OCI-LY3 (cell line): ENCODE data around the gene GFM1.

Experiments used
- H2AFZ ChIP-seq: fragments of 200-600, 300-600 bp; shearing (Covaris generic); 2 replicates; pipeline ENCODE4 v1.6.0; 2014; ENCODE audit warnings: antibody characterized with exemption, low read depth, low read length
- H3K27ac ChIP-seq: fragments of 200-600, 300-600 bp; sonication (generic); 2 replicates; pipeline ENCODE4 v1.5.1; 2014; ENCODE audit warnings: mild to moderate bottlenecking, low read length, moderate library complexity, mixed read lengths
- H3K27me3 ChIP-seq: fragments of 200-600, 300-600 bp; sonication (generic); 2 replicates; pipeline ENCODE4 v1.6.1; 2014; ENCODE audit warnings: low read depth, low read length, mixed read lengths
- H3K36me3 ChIP-seq: fragments of 200-600, 300-600 bp; sonication (generic); replicated peaks from 2 replicates; pipeline ENCODE3; 2014; ENCODE audit warnings: low read depth, low read length, mixed read lengths
- H3K4me1 ChIP-seq: fragments of 300-600, 200-600 bp; sonication (generic); 2 replicates; pipeline ENCODE4 v1.6.1; 2014; ENCODE audit warnings: low read length, mixed read lengths
- H3K4me2 ChIP-seq: fragments of 200-600, 300-600 bp; sonication (generic); 2 replicates; pipeline ENCODE4 v1.6.1; 2014; ENCODE audit warnings: low read length, mixed read lengths
- H3K4me3 ChIP-seq: fragments of 300-600, 200-600 bp; sonication (generic); 2 replicates; pipeline ENCODE4 v1.5.1; 2014; ENCODE audit warnings: antibody characterized with exemption, mild to moderate bottlenecking, low read length, moderate library complexity
- H3K79me2 ChIP-seq: fragments of 300-600, 200-600 bp; shearing (Covaris generic); 2 replicates; pipeline ENCODE4 v1.6.1; 2014; ENCODE audit warnings: mild to moderate bottlenecking, low read length, mixed read lengths
- H3K9ac ChIP-seq: fragments of 300-600, 200-600 bp; shearing (Covaris generic); 2 replicates; pipeline ENCODE4 v1.6.0; 2014; ENCODE audit warnings: mild to moderate bottlenecking, low read length, moderate library complexity
- H3K9me3 ChIP-seq: fragments of 200-600, 300-600 bp; shearing (Covaris generic); 2 replicates; pipeline ENCODE4 v1.6.1; 2014; ENCODE audit warnings: low read length, mixed read lengths; ENCODE audit not compliant: insufficient read depth
- H4K20me1 ChIP-seq: fragments of 200-600, 300-600 bp; sonication (generic); 2 replicates; pipeline ENCODE4 v1.6.1; 2016; ENCODE audit warnings: low read length, mixed read lengths; ENCODE audit not compliant: insufficient read depth
- EZH2phosphoT487 ChIP-seq: fragments of 200-600 bp; shearing (Covaris generic); IDR thresholded peaks from 2 replicates; pipeline ENCODE4 v1.6.1; 2018; ENCODE audit warnings: antibody characterized with exemption, mixed run types, low read depth
- TF ChIP-seq, protein P1 (sequence below): fragments of 200-600, 300-600 bp; sonication (generic); IDR thresholded peaks from 2 replicates; pipeline ENCODE4 v1.5.1; 2014; ENCODE audit warnings: antibody characterized with exemption, low read length, low read depth

GFM1 gene

DNA sequence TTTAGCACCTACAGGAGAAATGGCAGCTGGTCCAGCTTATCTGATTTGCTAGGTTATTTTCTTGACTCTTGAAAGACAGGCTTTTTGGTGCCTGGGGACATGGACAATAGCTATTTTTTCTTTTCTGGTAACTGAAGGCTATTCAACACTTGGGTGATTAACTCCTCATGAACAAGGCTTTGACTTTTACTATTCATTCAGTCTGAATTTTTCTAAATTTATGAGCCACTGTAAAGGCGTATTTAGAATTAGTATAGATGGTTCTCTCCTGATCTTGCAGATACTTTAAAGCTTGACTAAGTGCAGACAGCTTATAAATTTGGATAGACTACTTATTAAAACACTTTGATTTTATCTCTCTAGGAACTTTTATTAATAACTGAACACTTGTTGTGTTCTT, 18.4 kb upstream of the GFM1 start:
- Histone ChIP-seq H3K4me1 (no peaks in the 10 kb centered on the region), H3K79me2 (no peaks in the 10 kb centered on the region), H3K4me3 (no peak overlapping the region), H3K27ac (no peak overlapping the region), H3K27me3 (no peaks in the 10 kb centered on the region), H3K36me3 (no peaks in the 10 kb centered on the region), H3K9ac (no peak overlapping the region), H3K4me2 (no peak overlapping the region), H2AFZ (no peak overlapping the region), H3K9me3 (no peaks in the 10 kb centered on the region), H4K20me1 (no peaks in the 10 kb centered on the region)
- TF ChIP-seq, protein P1, sequence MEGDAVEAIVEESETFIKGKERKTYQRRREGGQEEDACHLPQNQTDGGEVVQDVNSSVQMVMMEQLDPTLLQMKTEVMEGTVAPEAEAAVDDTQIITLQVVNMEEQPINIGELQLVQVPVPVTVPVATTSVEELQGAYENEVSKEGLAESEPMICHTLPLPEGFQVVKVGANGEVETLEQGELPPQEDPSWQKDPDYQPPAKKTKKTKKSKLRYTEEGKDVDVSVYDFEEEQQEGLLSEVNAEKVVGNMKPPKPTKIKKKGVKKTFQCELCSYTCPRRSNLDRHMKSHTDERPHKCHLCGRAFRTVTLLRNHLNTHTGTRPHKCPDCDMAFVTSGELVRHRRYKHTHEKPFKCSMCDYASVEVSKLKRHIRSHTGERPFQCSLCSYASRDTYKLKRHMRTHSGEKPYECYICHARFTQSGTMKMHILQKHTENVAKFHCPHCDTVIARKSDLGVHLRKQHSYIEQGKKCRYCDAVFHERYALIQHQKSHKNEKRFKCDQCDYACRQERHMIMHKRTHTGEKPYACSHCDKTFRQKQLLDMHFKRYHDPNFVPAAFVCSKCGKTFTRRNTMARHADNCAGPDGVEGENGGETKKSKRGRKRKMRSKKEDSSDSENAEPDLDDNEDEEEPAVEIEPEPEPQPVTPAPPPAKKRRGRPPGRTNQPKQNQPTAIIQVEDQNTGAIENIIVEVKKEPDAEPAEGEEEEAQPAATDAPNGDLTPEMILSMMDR: no peak
- no peak for TF ChIP-seq EZH2phosphoT487

DNA sequence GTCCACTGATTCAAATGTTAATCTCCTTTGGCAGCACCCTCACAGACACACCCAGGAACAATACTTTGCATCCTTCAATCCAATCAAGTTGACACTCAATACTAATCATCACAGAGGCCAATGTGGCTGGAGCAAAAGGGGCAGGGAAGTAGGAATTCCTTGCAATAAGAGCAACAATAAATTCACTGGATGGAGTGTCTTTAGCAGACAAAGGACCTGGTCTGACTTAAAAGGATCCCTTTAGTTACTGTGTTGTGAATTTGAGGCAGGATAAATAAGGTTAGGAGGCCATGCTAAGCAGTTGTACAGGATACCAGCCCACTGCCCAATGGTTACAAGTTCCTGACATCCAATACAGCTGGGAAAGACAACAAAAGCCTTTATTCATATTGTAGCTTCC, 12.3 kb upstream of the GFM1 start:
- Histone ChIP-seq H3K79me2 (no peaks in the 10 kb centered on the region), H2AFZ (no peak overlapping the region), H3K4me1 (no peaks in the 10 kb centered on the region), H3K4me2 (no peak overlapping the region), H3K27me3 (no peaks in the 10 kb centered on the region), H3K4me3 (no peak overlapping the region), H3K9me3 (no peaks in the 10 kb centered on the region), H3K9ac (no peak overlapping the region), H3K36me3 (no peaks in the 10 kb centered on the region), H4K20me1 (no peaks in the 10 kb centered on the region), H3K27ac (no peak overlapping the region)
- TF ChIP-seq, protein P1: no peak
- no peak for TF ChIP-seq EZH2phosphoT487

DNA sequence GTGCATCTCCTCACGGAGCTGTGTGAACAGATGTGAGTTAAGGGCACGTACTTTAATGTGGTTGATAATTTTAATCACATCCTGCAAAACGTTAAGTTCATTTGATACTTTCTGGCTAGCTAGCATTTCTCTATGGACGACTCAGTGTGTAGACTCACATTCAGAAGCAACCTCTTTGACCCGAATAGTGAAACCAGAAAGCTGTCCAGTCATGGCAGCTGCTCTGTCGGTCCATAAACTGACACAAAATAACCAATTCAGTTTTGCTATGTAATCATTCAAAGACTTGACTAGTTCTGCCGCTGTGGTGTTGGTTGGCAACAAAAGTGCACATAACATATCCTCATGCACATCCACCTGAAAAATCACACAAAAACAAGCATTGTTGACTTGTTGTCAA, 3.7 kb upstream of the GFM1 start:
- peaks cover 7% of the 10 kb centered on the region for H3K4me1 ChIP-seq
- no peak overlapping the region for H3K4me2 ChIP-seq
- H2AFZ ChIP-seq: no peak overlapping the region
- no peak overlapping the region for H3K4me3 ChIP-seq
- no peaks in the 10 kb centered on the region for H3K36me3 ChIP-seq
- H3K9ac ChIP-seq: no peak overlapping the region
- H3K27me3 ChIP-seq: no peaks in the 10 kb centered on the region
- H3K79me2 ChIP-seq: peaks cover 13% of the 10 kb centered on the region
- H4K20me1 ChIP-seq: no peaks in the 10 kb centered on the region
- H3K9me3 ChIP-seq: no peaks in the 10 kb centered on the region
- H3K27ac ChIP-seq: no peak overlapping the region
- TF ChIP-seq, protein P1: no peak
- no peak for TF ChIP-seq EZH2phosphoT487

- Histone ChIP-seq H3K4me1 (peaks cover 8% of the 10 kb centered on the region), H2AFZ (no peak overlapping the region), H3K4me2 (no peak overlapping the region), H3K27me3 (no peaks in the 10 kb centered on the region), H4K20me1 (no peaks in the 10 kb centered on the region), H3K4me3 (no peak overlapping the region), H3K79me2 (peaks cover 27% of the 10 kb centered on the region), H3K27ac (no peak overlapping the region), H3K9ac (no peak overlapping the region), H3K9me3 (no peaks in the 10 kb centered on the region), H3K36me3 (no peaks in the 10 kb centered on the region)
- TF ChIP-seq, protein P1: no peak
- no peak for TF ChIP-seq EZH2phosphoT487
Observed at GRCh38 chr3:158642005-158642404, 2.3 kb upstream of the GFM1 start.
